NCI-H146 (cell line): ENCODE measurements around the gene NUDT4B.
"Not testable (repeated sequence)": the region's sequence is repeated elsewhere in the genome, so short reads cannot be mapped to it uniquely, and the experiment has no call there.

Source experiments
- DNase-seq: peaks from one replicate; lab custom pipeline; 2025; lab: John Stamatoyannopoulos, UW

NUDT4B gene

GRCh38 chr1:148738667-148739066, 9.9 kb upstream of the NUDT4B start:
- DNase-seq: not testable (repeated sequence)

- not testable (repeated sequence) for DNase-seq
Observed at GRCh38 chr1:148743200-148743599, 5.4 kb upstream of the NUDT4B start.

GRCh38 chr1:148743726-148744720, 4.6 kb upstream of the NUDT4B start:
- not testable (repeated sequence) for DNase-seq

GRCh38 chr1:148749335-148749681, 734 bp downstream of the NUDT4B start:
- DNase-seq: not testable (repeated sequence)

GRCh38 chr1:148756231-148756630, 7.7 kb downstream of the NUDT4B start:
- DNase-seq: not testable (repeated sequence)

- not testable (repeated sequence) for DNase-seq
Observed at GRCh38 chr1:148757446-148757845, 8.9 kb downstream of the NUDT4B start.

- not testable (repeated sequence) for DNase-seq
Observed at GRCh38 chr1:148758412-148758811, 9.8 kb downstream of the NUDT4B start.

GRCh38 chr1:148758925-148759324, 10.4 kb downstream of the NUDT4B start:
- DNase-seq: not testable (repeated sequence)

- DNase-seq: not testable (repeated sequence)
Observed at GRCh38 chr1:148759749-148760148, 11.2 kb downstream of the NUDT4B start.

GRCh38 chr1:148760206-148760605, 11.6 kb downstream of the NUDT4B start:
- not testable (repeated sequence) for DNase-seq

GRCh38 chr1:148761360-148761759, 12.8 kb downstream of the NUDT4B start:
- not testable (repeated sequence) for DNase-seq

GRCh38 chr1:148765238-148766019, 16.9 kb downstream of the NUDT4B start:
- DNase-seq: not testable (repeated sequence)

GRCh38 chr1:148768541-148768940, 20.0 kb downstream of the NUDT4B start:
- DNase-seq: not testable (repeated sequence)

- DNase-seq: not testable (repeated sequence)
Observed at GRCh38 chr1:148769495-148769894, 20.9 kb downstream of the NUDT4B start.

GRCh38 chr1:148773690-148774089, 25.1 kb downstream of the NUDT4B start:
- not testable (repeated sequence) for DNase-seq

GRCh38 chr1:148774102-148774501, 25.5 kb downstream of the NUDT4B start:
- not testable (repeated sequence) for DNase-seq

- DNase-seq: not testable (repeated sequence)
Observed at GRCh38 chr1:148775263-148775662, 26.7 kb downstream of the NUDT4B start.

GRCh38 chr1:148777649-148778048, 29.1 kb downstream of the NUDT4B start:
- DNase-seq: not testable (repeated sequence)

- not testable (repeated sequence) for DNase-seq
Observed at GRCh38 chr1:148780404-148780803, 31.8 kb downstream of the NUDT4B start.

- DNase-seq: not testable (repeated sequence)
Observed at GRCh38 chr1:148791543-148792099, 43.0 kb downstream of the NUDT4B start.

GRCh38 chr1:148793762-148794332, 45.3 kb downstream of the NUDT4B start:
- DNase-seq: not testable (repeated sequence)
